ENCODE data around the gene PARD3.

DNA sequence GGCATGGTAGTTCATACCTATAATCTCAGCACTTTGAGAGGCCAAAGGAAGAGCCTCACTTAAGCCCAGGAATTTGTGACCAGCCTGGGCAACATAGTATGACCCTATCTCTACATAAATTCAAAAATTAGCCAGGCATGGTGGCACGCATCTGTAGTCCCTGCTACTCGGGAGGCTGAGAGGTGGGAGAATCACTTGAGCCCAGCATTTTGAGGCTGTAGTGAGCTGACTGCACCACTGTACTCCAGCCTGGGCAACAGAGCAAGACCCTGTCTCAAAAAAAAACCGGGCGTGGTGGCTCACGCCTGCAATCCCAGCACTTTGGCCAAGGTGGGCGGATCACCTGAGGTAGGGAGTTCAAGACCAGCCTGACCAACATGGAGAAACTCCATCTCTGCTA is 19.8 kb downstream of the PARD3 start:
- TF ChIP-seq POLR2A (IDR thresholded peaks at IDR 0.05; ENCODE audit: low read length) (no peak), ZC3H11A (IDR thresholded peaks at IDR 0.05) (no peak), EHMT2 (IDR thresholded peaks at IDR 0.05; ENCODE audit: low read depth) (no peak), CBX2 (IDR thresholded peaks at IDR 0.05; ENCODE audit: borderline replicate concordance, low read depth) (no peak), PHF8 (IDR thresholded peaks at IDR 0.05; ENCODE audit: borderline replicate concordance, low read depth) (no peak), SMC3 (IDR thresholded peaks at IDR 0.05) (no peak), FOSL2 (IDR thresholded peaks at IDR 0.05) (no peak), FOSL2 (CRISPR knock-in tag; IDR thresholded peaks at IDR 0.05) (no peak), ZFP36 (IDR thresholded peaks at IDR 0.05; ENCODE audit: borderline replicate concordance, partially characterized antibody) (no peak), MYC (IDR thresholded peaks at IDR 0.05; ENCODE audit: borderline replicate concordance, low read length) (no peak), EP300 (IDR thresholded peaks at IDR 0.05) (no peak)
- TF ChIP-seq, protein P1, sequence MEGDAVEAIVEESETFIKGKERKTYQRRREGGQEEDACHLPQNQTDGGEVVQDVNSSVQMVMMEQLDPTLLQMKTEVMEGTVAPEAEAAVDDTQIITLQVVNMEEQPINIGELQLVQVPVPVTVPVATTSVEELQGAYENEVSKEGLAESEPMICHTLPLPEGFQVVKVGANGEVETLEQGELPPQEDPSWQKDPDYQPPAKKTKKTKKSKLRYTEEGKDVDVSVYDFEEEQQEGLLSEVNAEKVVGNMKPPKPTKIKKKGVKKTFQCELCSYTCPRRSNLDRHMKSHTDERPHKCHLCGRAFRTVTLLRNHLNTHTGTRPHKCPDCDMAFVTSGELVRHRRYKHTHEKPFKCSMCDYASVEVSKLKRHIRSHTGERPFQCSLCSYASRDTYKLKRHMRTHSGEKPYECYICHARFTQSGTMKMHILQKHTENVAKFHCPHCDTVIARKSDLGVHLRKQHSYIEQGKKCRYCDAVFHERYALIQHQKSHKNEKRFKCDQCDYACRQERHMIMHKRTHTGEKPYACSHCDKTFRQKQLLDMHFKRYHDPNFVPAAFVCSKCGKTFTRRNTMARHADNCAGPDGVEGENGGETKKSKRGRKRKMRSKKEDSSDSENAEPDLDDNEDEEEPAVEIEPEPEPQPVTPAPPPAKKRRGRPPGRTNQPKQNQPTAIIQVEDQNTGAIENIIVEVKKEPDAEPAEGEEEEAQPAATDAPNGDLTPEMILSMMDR (IDR thresholded peaks at IDR 0.05) = no peak
- TF ChIP-seq, protein P2, sequence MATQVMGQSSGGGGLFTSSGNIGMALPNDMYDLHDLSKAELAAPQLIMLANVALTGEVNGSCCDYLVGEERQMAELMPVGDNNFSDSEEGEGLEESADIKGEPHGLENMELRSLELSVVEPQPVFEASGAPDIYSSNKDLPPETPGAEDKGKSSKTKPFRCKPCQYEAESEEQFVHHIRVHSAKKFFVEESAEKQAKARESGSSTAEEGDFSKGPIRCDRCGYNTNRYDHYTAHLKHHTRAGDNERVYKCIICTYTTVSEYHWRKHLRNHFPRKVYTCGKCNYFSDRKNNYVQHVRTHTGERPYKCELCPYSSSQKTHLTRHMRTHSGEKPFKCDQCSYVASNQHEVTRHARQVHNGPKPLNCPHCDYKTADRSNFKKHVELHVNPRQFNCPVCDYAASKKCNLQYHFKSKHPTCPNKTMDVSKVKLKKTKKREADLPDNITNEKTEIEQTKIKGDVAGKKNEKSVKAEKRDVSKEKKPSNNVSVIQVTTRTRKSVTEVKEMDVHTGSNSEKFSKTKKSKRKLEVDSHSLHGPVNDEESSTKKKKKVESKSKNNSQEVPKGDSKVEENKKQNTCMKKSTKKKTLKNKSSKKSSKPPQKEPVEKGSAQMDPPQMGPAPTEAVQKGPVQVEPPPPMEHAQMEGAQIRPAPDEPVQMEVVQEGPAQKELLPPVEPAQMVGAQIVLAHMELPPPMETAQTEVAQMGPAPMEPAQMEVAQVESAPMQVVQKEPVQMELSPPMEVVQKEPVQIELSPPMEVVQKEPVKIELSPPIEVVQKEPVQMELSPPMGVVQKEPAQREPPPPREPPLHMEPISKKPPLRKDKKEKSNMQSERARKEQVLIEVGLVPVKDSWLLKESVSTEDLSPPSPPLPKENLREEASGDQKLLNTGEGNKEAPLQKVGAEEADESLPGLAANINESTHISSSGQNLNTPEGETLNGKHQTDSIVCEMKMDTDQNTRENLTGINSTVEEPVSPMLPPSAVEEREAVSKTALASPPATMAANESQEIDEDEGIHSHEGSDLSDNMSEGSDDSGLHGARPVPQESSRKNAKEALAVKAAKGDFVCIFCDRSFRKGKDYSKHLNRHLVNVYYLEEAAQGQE (IDR thresholded peaks at IDR 0.05) = no peak

Measured in A549 (cell line).